ENCODE data around the gene CDK5RAP3. TPM values are rescaled to one million over a fixed set of nuclear protein-coding genes. Genes with fewer than 3 reads are reported as not detected.

Gene CDK5RAP3
- total RNA-seq, 1 experiment from 2014 or later = 128 TPM

- TF ChIP-seq, protein P1, sequence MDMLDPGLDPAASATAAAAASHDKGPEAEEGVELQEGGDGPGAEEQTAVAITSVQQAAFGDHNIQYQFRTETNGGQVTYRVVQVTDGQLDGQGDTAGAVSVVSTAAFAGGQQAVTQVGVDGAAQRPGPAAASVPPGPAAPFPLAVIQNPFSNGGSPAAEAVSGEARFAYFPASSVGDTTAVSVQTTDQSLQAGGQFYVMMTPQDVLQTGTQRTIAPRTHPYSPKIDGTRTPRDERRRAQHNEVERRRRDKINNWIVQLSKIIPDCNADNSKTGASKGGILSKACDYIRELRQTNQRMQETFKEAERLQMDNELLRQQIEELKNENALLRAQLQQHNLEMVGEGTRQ (CRISPR knock-in tag; IDR thresholded peaks at IDR 0.05) = peak; percentile 35; the same call in 1 of the 2 replicates
- no peak for TF ChIP-seq ZBTB21 (CRISPR knock-in tag; IDR thresholded peaks at IDR 0.05; ENCODE audit: borderline replicate concordance)
- TF ChIP-seq ZNF396 (CRISPR knock-in tag; IDR thresholded peaks at IDR 0.05; ENCODE audit: borderline replicate concordance) = no peak
- no peak for TF ChIP-seq MXD4 (CRISPR knock-in tag; IDR thresholded peaks at IDR 0.05; ENCODE audit: borderline replicate concordance)
These were observed 52.7 kb downstream of the CDK5RAP3 start (continued) for GRCh38 chr17:48023400-48024148.

- ChIA-PET POLR2A (interaction anchor here (0.6 to 2.4 kb wide), 3 partner anchors 24 to 49 kb away, joined by 7 to 22 read pairs (median 12); partner anchors contain the start of gene NFE2L1), CTCF (interaction anchor here (0.7 to 3.8 kb wide), 36 partner anchors 11 to 612 kb away, joined by 3 to 108 read pairs (median 6); partner anchors contain the start of genes CBX1, CDK5RAP3, NFE2L1 and PNPO)
- no peak overlapping the region for H3K27ac Mint-ChIP-seq
- peaks cover 25% of the 10 kb centered on the region for H3K4me1 Mint-ChIP-seq
- DNase-seq (ENCODE audit: low spot score) (peak; percentile 52), ATAC-seq (no peak)
- H3K9me3 Mint-ChIP-seq = no peaks in the 10 kb centered on the region
- H3K36me3 Mint-ChIP-seq = no peaks in the 10 kb centered on the region
- peaks cover 38% of the 10 kb centered on the region for H3K27me3 Mint-ChIP-seq (ENCODE audit: low read depth)
- peak overlapping the region; percentile 74 for H3K4me3 Mint-ChIP-seq
- TF ChIP-seq SMAD4 (CRISPR knock-in tag; IDR thresholded peaks at IDR 0.05) = no peak
- TF ChIP-seq IRF1 (CRISPR knock-in tag; IDR thresholded peaks at IDR 0.05) = no peak
- no peak for TF ChIP-seq CBFB (CRISPR knock-in tag; IDR thresholded peaks at IDR 0.05; ENCODE audit: low read depth)
- no peak for TF ChIP-seq NR2C2 (CRISPR knock-in tag; IDR thresholded peaks at IDR 0.05)
- TF ChIP-seq, protein P2, sequence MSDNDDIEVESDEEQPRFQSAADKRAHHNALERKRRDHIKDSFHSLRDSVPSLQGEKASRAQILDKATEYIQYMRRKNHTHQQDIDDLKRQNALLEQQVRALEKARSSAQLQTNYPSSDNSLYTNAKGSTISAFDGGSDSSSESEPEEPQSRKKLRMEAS (CRISPR knock-in tag; IDR thresholded peaks at IDR 0.05) = no peak
- TF ChIP-seq ZNF281 (CRISPR knock-in tag; IDR thresholded peaks at IDR 0.05) = no peak
- TF ChIP-seq ELF4 (CRISPR knock-in tag; IDR thresholded peaks at IDR 0.05; ENCODE audit: low read depth) = no peak
- TF ChIP-seq, protein P3, sequence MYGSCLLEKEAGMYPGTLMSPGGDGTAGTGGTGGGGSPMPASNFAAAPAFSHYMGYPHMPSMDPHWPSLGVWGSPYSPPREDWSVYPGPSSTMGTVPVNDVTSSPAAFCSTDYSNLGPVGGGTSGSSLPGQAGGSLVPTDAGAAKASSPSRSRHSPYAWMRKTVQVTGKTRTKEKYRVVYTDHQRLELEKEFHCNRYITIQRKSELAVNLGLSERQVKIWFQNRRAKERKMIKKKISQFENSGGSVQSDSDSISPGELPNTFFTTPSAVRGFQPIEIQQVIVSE (CRISPR knock-in tag; IDR thresholded peaks at IDR 0.05; ENCODE audit: borderline replicate concordance) = no peak
- peak; percentile 51; the same call in 1 of the 2 replicates for TF ChIP-seq ESRRA (CRISPR knock-in tag; IDR thresholded peaks at IDR 0.05; ENCODE audit: borderline replicate concordance)
- TF ChIP-seq, protein P1 (CRISPR knock-in tag; IDR thresholded peaks at IDR 0.05) = no peak
- TF ChIP-seq, protein P4, sequence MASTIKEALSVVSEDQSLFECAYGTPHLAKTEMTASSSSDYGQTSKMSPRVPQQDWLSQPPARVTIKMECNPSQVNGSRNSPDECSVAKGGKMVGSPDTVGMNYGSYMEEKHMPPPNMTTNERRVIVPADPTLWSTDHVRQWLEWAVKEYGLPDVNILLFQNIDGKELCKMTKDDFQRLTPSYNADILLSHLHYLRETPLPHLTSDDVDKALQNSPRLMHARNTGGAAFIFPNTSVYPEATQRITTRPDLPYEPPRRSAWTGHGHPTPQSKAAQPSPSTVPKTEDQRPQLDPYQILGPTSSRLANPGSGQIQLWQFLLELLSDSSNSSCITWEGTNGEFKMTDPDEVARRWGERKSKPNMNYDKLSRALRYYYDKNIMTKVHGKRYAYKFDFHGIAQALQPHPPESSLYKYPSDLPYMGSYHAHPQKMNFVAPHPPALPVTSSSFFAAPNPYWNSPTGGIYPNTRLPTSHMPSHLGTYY (CRISPR knock-in tag; IDR thresholded peaks at IDR 0.05) = no peak
- TF ChIP-seq GABPB1 (CRISPR knock-in tag; IDR thresholded peaks at IDR 0.05) = no peak
- 0 out of 2 replicates have a peak, but pooled peaks have one; percentile 12 for TF ChIP-seq HMGXB4 (CRISPR knock-in tag; IDR thresholded peaks at IDR 0.05)
- no peak for TF ChIP-seq TEAD1 (CRISPR knock-in tag; IDR thresholded peaks at IDR 0.05)
- TF ChIP-seq, protein P5, sequence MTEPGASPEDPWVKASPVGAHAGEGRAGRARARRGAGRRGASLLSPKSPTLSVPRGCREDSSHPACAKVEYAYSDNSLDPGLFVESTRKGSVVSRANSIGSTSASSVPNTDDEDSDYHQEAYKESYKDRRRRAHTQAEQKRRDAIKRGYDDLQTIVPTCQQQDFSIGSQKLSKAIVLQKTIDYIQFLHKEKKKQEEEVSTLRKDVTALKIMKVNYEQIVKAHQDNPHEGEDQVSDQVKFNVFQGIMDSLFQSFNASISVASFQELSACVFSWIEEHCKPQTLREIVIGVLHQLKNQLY (CRISPR knock-in tag; IDR thresholded peaks at IDR 0.05) = no peak
- TF ChIP-seq, protein P6, sequence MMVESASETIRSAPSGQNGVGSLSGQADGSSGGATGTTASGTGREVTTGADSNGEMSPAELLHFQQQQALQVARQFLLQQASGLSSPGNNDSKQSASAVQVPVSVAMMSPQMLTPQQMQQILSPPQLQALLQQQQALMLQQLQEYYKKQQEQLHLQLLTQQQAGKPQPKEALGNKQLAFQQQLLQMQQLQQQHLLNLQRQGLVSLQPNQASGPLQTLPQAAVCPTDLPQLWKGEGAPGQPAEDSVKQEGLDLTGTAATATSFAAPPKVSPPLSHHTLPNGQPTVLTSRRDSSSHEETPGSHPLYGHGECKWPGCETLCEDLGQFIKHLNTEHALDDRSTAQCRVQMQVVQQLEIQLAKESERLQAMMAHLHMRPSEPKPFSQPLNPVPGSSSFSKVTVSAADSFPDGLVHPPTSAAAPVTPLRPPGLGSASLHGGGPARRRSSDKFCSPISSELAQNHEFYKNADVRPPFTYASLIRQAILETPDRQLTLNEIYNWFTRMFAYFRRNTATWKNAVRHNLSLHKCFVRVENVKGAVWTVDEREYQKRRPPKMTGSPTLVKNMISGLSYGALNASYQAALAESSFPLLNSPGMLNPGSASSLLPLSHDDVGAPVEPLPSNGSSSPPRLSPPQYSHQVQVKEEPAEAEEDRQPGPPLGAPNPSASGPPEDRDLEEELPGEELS (CRISPR knock-in tag; IDR thresholded peaks at IDR 0.05) = no peak
These were observed 53.5 kb downstream of the CDK5RAP3 start for GRCh38 chr17:48024149-48025039.

All from WTC11 (cell line).